C4-2B (cell line): ENCODE data around the gene EGLN2.
A peak's percentile ranks its signal among the peaks of the same experiment; 100 is the strongest.

Experiments
- H3K27ac ChIP-seq: fragments of 450-650 bp; 2 replicates; pipeline ENCODE4 v1.5.1; 2017
- ZFX ChIP-seq: fragments of 450-650 bp; IDR thresholded peaks from 2 replicates; pipeline ENCODE4 v1.6.1; 2017
- TF ChIP-seq, protein P1 (sequence below): fragments of 450-650 bp; conservative IDR thresholded peaks from 2 replicates; pipeline ENCODE4 v1.5.1; 2017; ENCODE audit warnings: mild to moderate bottlenecking

The EGLN2 gene

DNA sequence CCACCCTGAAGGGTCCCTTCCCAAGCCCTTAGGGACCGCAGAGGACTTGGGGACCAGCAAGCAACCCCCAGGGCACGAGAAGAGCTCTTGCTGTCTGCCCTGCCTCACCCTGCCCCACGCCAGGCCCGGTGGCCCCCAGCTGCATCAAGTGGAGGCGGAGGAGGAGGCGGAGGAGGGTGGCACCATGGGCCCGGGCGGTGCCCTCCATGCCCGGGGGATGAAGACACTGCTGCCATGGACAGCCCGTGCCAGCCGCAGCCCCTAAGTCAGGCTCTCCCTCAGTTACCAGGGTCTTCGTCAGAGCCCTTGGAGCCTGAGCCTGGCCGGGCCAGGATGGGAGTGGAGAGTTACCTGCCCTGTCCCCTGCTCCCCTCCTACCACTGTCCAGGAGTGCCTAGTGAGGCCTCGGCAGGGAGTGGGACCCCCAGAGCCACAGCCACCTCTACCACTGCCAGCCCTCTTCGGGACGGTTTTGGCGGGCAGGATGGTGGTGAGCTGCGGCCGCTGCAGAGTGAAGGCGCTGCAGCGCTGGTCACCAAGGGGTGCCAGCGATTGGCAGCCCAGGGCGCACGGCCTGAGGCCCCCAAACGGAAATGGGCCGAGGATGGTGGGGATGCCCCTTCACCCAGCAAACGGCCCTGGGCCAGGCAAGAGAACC is 1.5 kb downstream of the EGLN2 start:
- peak overlapping the region; percentile 91 for H3K27ac ChIP-seq
- TF ChIP-seq, protein P1, sequence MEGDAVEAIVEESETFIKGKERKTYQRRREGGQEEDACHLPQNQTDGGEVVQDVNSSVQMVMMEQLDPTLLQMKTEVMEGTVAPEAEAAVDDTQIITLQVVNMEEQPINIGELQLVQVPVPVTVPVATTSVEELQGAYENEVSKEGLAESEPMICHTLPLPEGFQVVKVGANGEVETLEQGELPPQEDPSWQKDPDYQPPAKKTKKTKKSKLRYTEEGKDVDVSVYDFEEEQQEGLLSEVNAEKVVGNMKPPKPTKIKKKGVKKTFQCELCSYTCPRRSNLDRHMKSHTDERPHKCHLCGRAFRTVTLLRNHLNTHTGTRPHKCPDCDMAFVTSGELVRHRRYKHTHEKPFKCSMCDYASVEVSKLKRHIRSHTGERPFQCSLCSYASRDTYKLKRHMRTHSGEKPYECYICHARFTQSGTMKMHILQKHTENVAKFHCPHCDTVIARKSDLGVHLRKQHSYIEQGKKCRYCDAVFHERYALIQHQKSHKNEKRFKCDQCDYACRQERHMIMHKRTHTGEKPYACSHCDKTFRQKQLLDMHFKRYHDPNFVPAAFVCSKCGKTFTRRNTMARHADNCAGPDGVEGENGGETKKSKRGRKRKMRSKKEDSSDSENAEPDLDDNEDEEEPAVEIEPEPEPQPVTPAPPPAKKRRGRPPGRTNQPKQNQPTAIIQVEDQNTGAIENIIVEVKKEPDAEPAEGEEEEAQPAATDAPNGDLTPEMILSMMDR = no peak
- TF ChIP-seq ZFX = no peak

DNA sequence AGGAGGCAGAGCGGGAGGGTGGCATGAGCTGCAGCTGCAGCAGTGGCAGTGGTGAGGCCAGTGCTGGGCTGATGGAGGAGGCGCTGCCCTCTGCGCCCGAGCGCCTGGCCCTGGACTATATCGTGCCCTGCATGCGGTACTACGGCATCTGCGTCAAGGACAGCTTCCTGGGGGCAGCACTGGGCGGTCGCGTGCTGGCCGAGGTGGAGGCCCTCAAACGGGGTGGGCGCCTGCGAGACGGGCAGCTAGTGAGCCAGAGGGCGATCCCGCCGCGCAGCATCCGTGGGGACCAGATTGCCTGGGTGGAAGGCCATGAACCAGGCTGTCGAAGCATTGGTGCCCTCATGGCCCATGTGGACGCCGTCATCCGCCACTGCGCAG is 2.0 kb downstream of the EGLN2 start:
- peak overlapping the region; percentile 91; the same call in 1 of the 2 replicates for H3K27ac ChIP-seq
- TF ChIP-seq ZFX = no peak
- TF ChIP-seq, protein P1 = no peak

DNA sequence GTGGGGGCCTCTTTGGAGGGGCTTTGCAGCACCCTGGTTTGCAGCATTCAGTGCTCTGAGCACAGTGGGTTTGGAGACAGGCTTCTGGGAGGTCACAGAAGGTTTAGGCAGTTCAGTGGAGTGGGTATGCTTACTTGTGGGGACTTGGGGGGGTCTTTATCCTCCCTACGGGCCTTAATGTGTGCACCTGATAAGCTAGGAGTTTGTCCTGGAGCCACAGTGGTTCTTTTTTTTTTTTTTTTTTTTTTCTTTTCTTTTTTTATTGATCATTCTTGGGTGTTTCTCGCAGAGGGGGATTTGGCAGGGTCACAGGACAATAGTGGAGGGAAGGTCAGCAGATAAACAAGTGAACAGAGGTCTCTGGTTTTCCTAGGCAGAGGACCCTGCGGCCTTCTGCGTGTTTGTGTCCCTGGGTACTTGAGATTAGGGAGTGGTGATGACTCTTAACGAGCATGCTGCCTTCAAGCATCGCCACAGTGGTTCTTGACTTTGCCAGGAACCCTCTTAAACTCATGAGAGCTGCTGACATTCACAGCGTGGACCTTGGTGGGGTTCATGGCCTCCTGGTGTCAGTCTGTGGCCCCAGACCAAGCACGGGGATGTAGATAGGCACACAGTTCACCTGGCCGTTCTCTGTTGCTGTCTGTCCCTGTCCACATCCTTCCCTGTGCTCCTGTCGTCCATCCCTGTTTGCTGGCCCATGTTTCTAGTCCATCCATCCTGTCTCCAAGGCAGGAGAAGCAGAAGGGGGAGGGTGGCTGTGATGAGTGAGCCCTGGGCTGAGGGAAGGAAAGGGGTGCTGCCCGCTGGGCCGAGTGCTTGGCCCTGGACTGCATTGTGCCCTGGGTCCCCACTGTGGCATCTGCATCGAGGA is 2.7 kb downstream of the EGLN2 start:
- H3K27ac ChIP-seq = peak overlapping the region; percentile 70
- TF ChIP-seq, protein P1 = no peak
- no peak for TF ChIP-seq ZFX

DNA sequence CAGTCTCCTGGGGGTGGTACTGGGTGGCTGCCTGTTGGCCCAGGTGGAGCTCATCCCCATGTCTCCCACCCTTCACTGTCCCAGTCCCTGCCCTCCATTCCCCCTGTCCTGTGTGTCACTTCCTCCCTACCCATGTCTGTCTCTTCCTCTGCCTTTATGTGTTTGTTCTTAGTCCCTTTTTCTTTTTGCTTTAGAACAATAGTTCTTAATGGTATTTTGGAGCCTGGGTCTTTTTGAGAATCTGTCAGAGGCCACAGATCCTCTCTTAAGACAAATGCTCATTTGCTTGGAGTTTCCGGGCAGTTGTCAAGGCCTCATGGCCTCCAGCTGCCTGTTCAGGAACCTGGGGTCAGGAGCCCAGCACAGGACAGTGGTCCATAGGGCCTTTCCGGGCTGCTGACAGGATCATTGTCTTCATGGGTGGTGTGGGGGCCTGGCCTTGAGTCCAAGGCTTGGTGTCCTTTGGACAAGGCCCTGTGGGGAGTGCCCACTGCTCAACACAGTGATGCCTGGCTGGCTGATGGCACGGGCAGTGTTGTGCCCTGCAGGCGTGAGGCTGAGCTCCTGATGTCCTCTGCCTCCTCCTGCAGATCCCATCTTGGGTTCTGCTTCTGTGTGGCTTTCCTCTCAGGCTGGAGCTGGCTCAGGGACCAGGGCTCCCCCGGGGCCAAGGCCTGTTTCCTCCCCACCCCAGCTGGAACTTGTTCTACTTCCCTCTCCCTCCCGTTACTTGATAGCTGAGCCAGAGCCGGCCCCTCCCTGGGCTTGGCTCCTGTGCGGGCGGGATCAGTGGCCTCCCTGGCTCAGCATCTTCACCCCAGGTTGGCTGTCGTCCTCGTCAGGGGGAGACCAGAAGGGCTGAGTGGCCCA is 3.5 kb downstream of the EGLN2 start:
- no peak for TF ChIP-seq ZFX
- TF ChIP-seq, protein P1 = no peak
- peak overlapping the region; percentile 70 for H3K27ac ChIP-seq

DNA sequence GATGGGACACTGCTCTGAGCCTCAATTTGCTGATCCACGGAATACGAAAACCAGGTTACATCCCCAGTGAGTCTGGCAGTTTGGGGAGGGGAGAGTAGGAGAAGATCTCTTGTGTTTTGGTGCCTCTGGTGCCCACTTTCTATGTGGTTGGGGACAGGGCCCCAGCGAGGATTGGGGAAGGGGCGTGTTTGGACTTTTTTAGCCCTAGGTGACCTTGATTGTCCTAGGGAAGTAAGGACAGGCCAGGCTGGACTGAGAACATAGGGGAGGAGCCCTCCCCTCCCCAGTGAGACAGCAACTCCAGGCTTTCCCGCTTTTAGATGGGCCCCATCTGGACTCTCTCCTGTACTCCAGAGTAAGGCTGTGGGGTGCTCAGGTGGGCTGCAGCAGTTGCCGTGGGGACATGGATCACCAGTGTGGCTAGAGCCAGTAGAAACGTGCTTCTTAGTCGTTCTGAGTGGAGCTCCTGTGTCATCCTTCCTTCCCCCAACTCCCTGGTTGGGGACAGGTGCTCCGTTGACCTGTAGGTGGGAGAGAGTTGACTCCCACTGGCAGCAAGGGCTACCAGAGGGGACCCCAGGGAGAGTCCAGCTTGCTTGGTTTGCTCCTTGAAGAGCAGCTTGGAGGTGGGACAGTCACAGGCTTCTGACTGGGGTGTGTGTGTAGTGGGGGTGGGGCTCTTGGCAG is 4.3 kb downstream of the EGLN2 start:
- TF ChIP-seq ZFX = no peak
- TF ChIP-seq, protein P1 = no peak
- peak overlapping the region; percentile 70 for H3K27ac ChIP-seq

DNA sequence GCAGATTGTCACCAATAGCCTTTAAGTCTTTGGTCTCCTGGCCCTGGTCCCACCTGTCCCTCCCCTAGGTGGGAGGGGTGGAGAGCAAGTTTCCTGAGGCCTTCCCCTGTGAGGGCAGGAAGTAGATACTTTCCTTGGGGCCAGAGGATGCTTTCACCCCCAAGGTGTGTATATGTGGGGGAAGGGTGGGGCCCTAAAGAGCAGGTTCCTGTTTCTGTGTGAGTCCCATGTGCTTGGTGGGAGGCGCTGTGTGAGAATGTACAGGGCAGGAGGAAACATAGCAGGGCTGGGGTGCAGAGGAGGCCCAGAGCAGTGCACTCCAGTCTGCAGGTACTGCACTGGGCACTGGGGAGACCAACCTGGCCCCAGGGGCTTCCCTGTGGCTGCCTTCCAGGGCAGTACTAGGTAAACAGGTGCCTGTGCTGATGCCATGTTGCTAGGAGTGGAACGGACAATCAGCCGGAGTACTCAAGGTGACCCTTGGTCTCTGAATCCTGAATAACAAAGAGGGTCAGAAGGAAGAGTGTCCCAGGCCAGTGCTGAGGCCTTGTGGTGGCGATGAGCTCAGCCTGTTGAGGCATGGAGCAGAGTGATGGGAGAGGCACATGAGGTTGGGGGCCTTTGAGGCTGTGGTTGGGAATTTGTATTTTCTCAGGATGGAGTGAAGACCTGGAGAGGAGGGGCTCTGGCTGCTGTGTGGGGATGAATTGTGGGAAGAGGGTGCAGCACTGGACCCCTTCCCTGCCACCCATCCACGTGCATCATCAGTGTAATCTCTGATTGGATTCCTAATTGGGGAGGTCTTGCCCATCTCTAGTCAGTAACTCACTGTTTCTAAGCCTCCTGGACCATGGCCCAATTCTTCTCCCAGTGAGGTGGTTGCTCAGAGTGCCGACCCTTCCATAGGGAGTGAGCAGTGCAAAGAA is 5.1 kb downstream of the EGLN2 start:
- peak overlapping the region; percentile 70 for H3K27ac ChIP-seq
- no peak for TF ChIP-seq ZFX
- TF ChIP-seq, protein P1 = no peak
